SJCRH30 (cell line): ENCODE data around the gene MPG. TPM values are rescaled to one million over a fixed set of nuclear protein-coding genes. Genes with fewer than 3 reads are reported as not detected.

Experiments
- DNase-seq, 2 experiments: peaks; one replicate each; pipeline ENCODE4 v3.0.0-alpha.2; 2015 to 2020
- H3K27ac ChIP-seq: fragments of 250-450 bp; sonication (Bioruptor Pico); 2 replicates; pipeline ENCODE4 v1.5.1; 2020; ENCODE audit warnings: mild to moderate bottlenecking, moderate library complexity
- H3K27me3 ChIP-seq: fragments of 250-450 bp; sonication (Bioruptor Pico); 2 replicates; pipeline ENCODE4 v1.5.1; 2020; ENCODE audit warnings: mild to moderate bottlenecking, moderate library complexity
- H3K36me3 ChIP-seq: fragments of 250-450 bp; sonication (Bioruptor Pico); 2 replicates; pipeline ENCODE4 v1.5.1; 2020; ENCODE audit warnings: mild to moderate bottlenecking, moderate library complexity
- H3K4me1 ChIP-seq: fragments of 250-450 bp; sonication (Bioruptor Pico); 2 replicates; pipeline ENCODE4 v1.5.1; 2020; ENCODE audit warnings: mild to moderate bottlenecking, moderate library complexity
- H3K4me3 ChIP-seq: fragments of 250-450 bp; sonication (Bioruptor Pico); 2 replicates; pipeline ENCODE4 v1.5.1; 2020; ENCODE audit warnings: mild to moderate bottlenecking, moderate library complexity
- H3K9me3 ChIP-seq: fragments of 250-450 bp; sonication (Bioruptor Pico); replicated peaks from 2 replicates; pipeline ENCODE4 v1.5.1; 2020; ENCODE audit warnings: mild to moderate bottlenecking, moderate library complexity
- total RNA-seq: library from RNA; depleted of rRNA; stranded (reverse); fragments of >200 nt; shearing (Covaris generic); gene quantifications from 2 replicates; pipeline ENCODE4 v1.2.3, GENCODE V29; 2014

MPG gene
- total RNA-seq, 1 experiment from 2014 or later: 37.8 TPM

DNA sequence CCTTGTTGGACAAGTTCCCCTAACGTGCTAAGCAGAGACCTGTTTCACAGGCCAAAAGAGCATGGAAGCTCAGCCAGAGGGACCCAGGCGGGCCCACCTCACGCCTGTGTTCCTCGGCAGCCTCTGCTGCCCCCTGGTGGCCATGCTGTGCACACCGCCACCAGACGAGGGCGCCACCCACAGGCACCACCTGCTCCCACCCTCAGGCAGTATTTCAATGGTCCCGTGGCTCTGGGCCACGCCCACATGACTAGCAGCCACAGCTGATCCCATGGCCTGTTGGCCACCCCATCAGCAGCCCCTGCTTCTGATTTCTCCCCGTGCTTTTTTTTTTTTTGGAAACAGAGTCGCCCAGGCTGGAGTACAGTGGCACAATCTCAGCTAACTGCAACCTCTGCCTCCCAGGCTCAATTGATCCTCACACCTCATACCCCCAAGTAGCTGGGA lies 18.9 kb downstream of the MPG start:
- no peak overlapping the region for H3K27ac ChIP-seq
- no peak overlapping the region for H3K4me3 ChIP-seq
- no peaks in the 10 kb centered on the region for H3K9me3 ChIP-seq
- peaks cover 5% of the 10 kb centered on the region; the same call in 1 of the 2 replicates for H3K4me1 ChIP-seq
- DNase-seq: peak; percentile 95 to 97
- H3K27me3 ChIP-seq: no peaks in the 10 kb centered on the region
- peaks cover 4% of the 10 kb centered on the region; the same call in 1 of the 2 replicates for H3K36me3 ChIP-seq

DNA sequence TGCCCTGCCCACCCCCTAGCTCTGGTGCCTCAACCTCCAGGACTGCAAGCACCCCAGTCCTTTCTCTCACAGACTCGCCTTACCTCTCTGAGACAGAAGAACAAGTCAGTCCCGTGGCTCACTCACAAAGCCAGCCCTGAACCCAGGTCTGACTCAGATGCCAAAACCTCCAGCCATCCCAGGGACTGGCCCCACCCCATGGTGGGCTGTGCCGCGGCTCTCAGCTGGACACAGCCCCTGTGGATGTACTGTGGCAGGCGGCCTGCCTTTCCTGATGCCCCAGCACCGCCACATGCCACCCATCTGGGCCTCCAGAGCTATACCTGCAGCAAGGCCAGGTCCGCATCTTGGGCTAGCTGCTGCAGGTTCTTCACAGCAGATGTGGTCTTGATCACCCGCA lies 19.8 kb downstream of the MPG start:
- Histone ChIP-seq H3K27ac (no peak overlapping the region), H3K4me1 (no peaks in the 10 kb centered on the region), H3K36me3 (peaks cover 4% of the 10 kb centered on the region; the same call in 1 of the 2 replicates), H3K27me3 (no peaks in the 10 kb centered on the region), H3K9me3 (no peaks in the 10 kb centered on the region), H3K4me3 (no peak overlapping the region)
- DNase-seq: no peak

DNA sequence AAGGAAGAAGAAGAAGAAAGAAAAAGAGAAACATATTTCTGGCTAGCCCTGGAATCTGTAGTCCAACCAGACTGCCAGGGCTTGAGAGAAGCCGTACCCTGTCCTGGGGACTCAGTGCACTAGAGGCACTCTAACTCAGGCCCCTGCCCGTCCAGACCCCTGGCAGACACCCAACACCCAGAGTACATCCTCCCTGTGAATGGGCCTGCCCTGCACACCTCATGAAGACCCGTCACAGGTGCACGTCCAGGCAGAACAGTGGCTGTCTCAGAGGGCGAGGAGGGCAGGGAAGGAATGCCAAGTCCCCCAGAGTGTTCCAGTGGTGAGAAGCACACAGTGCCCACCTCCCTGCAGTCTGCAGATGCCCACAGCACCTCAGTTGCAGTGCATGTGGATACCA lies 23.0 kb downstream of the MPG start:
- Histone ChIP-seq H3K36me3 (peaks cover 4% of the 10 kb centered on the region; the same call in 1 of the 2 replicates), H3K4me1 (no peaks in the 10 kb centered on the region)

DNA sequence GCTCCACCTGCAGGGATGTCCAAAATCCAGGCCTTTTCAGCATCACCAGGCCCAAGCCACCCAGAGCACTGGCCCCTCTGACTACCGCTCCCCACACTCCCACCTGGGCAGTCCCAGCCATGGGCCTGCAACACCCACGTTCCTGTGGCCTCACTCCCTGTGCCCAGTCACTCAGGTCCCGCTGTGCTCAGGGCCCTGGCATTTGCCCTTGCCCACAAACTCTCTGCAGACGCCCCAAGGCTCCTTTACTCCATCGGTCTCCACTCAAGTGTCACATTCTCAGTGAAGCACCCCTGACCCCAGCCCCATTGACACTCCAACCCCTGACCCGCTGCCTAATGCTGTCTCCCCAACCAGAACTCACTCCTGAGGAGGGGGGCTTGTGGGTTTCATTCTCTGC lies 23.6 kb downstream of the MPG start:
- H3K4me3 ChIP-seq: no peak overlapping the region
- H3K4me1 ChIP-seq: no peaks in the 10 kb centered on the region
- no peak for DNase-seq
- H3K27me3 ChIP-seq: no peaks in the 10 kb centered on the region
- no peak overlapping the region for H3K27ac ChIP-seq
- no peaks in the 10 kb centered on the region for H3K9me3 ChIP-seq
- peaks cover 4% of the 10 kb centered on the region; the same call in 1 of the 2 replicates for H3K36me3 ChIP-seq

More for the DNA sequence above, 23.0 kb downstream of the MPG start:
- Histone ChIP-seq H3K4me3 (no peak overlapping the region), H3K9me3 (no peaks in the 10 kb centered on the region), H3K27ac (no peak overlapping the region), H3K27me3 (no peaks in the 10 kb centered on the region)
- DNase-seq: no peak

DNA sequence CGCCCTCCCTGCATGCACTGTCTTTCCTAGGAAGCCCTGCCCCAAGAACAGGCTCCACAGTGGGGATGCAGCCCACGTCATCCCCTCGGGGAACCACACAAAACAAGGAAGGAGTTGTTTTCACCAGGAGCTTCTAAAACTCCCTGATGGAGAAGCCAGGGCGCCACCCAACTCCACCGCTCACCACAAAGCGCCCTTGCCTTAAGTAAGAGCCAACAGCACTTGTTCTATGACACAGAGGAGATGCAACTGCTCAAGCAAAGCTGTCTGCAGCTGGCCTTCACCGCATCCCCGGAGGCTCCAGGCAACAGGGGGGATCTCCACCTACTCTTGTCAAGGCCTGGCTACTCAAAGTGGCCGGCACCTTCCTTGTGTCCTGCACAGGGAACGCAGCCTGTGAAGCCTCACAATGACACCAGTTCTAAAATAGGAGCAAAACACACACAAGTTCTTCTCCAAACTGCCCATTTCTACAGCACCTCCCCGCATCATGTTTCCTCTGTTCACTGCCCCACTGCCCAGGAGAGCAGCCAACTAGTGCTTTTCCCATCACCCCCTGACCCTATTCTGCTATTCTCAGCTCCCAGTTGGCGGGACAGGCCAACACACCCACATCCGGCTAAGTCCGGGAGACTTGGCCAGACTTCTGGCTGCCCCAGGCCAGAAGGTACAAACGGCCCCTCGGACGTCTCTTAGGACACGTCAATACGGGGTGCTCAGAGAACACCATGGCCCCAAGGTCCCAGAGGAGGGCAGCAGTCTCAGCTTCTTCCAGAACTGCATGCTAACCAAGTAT lies 24.2 kb downstream of the MPG start:
- Histone ChIP-seq H3K4me1 (no peaks in the 10 kb centered on the region), H3K27ac (no peak overlapping the region), H3K36me3 (peaks cover 4% of the 10 kb centered on the region; the same call in 1 of the 2 replicates), H3K9me3 (no peaks in the 10 kb centered on the region), H3K27me3 (no peaks in the 10 kb centered on the region), H3K4me3 (no peak overlapping the region)
- peak; percentile 45 to 60 for DNase-seq

- H3K4me3 ChIP-seq: no peak overlapping the region
- no peaks in the 10 kb centered on the region for H3K36me3 ChIP-seq
- no peak overlapping the region for H3K27ac ChIP-seq
- no peaks in the 10 kb centered on the region for H3K27me3 ChIP-seq
- H3K9me3 ChIP-seq: no peaks in the 10 kb centered on the region
- no peaks in the 10 kb centered on the region for H3K4me1 ChIP-seq
- DNase-seq: no peak
Observed at GRCh38 chr16:104355-104754, 26.3 kb downstream of the MPG start.

DNA sequence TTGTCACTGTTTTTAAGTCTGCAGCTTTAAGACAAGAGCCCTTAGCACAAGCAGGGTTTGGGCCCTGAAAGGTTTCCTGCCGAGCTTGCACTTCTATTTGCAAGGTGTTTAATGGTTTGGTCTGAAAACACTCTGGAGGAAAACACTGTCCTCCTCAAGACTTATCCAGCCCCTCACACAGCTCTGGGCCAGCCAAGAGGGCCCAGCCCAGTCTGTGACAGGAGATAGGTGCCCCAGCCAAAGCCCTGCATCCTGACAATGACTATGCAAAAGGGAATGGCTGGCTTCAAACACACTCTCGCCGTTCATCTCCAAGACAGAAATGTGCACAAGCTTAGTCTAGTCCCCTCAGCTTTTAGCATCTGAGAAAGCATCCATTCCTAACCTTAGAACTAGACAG lies 26.9 kb downstream of the MPG start:
- no peak overlapping the region for H3K4me3 ChIP-seq
- no peak for DNase-seq
- no peaks in the 10 kb centered on the region for H3K36me3 ChIP-seq
- no peaks in the 10 kb centered on the region for H3K4me1 ChIP-seq
- no peaks in the 10 kb centered on the region for H3K27me3 ChIP-seq
- H3K27ac ChIP-seq: no peak overlapping the region
- H3K9me3 ChIP-seq: no peaks in the 10 kb centered on the region

GRCh38 chr16:105521-105920 lies 27.5 kb downstream of the MPG start:
- DNase-seq: no peak
- Histone ChIP-seq H3K36me3 (no peaks in the 10 kb centered on the region), H3K4me3 (no peak overlapping the region), H3K9me3 (no peaks in the 10 kb centered on the region), H3K4me1 (no peaks in the 10 kb centered on the region; the same call in 1 of the 2 replicates), H3K27ac (no peak overlapping the region), H3K27me3 (no peaks in the 10 kb centered on the region)

- Histone ChIP-seq H3K4me3 (no peak overlapping the region), H3K27me3 (no peaks in the 10 kb centered on the region), H3K27ac (no peak overlapping the region), H3K36me3 (no peaks in the 10 kb centered on the region), H3K4me1 (no peaks in the 10 kb centered on the region; the same call in 1 of the 2 replicates), H3K9me3 (no peaks in the 10 kb centered on the region)
- peak; percentile 64 to 87 for DNase-seq
Observed at GRCh38 chr16:106623-107324, 28.7 kb downstream of the MPG start.

DNA sequence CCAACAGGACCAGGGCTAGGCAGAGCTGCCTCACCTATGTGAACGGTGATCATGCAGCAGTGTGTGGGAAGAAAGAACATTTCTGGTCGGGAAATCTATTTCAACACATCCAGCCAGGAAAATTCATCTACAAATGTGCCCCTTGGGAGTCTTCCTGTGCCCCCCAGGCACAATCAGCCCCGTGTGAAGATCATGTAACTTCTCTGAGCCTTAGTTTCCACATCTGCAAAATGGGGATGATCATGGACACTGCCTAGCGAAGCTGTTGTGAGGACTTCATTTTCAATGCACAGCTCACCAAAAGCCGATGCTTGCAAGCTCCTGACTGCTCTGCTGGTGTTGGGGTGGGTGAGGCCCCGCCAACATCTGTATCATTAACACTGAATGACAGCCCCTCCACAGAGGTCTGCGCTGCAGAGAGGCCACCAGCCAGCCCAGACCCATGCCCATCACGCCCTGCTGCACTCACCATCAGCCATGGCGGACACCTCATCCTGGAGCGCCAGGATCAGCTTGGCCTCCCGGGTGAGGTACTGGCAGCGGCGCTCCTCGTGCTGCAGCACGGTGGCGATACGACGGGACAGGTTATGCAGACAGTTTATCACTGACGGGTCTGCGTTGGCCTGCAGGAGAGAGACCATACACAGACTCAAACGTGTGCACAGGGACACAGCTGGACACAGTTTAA lies 34.3 kb downstream of the MPG start:
- DNase-seq: no peak
- H3K36me3 ChIP-seq: peaks cover 3% of the 10 kb centered on the region
- no peaks in the 10 kb centered on the region for H3K27me3 ChIP-seq
- no peak overlapping the region for H3K4me3 ChIP-seq
- peaks cover 9% of the 10 kb centered on the region for H3K4me1 ChIP-seq
- no peaks in the 10 kb centered on the region for H3K9me3 ChIP-seq
- H3K27ac ChIP-seq: no peak overlapping the region

DNA sequence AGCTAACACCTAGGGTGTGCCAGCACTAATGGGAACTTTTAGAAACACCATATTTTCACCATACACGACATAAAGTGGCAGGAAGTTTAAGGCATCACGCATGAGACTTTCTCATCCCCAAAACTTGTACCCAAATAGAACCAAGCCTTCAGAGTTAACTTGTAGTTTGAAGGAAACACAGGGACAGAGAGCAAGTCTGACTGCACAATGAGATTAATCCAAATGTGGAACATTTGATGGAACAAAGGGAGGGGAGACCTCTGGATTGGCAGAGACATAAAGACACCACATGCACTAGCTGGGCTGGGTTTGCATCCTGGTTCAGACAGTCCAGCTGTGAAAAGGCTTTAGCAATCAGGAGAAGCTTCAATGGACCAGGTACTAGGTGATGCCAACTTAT lies 36.3 kb downstream of the MPG start:
- Histone ChIP-seq H3K27me3 (no peaks in the 10 kb centered on the region), H3K27ac (no peak overlapping the region), H3K4me1 (peaks cover 9% of the 10 kb centered on the region), H3K36me3 (peaks cover 3% of the 10 kb centered on the region), H3K9me3 (no peaks in the 10 kb centered on the region), H3K4me3 (no peak overlapping the region)
- DNase-seq: no peak

- Histone ChIP-seq H3K4me1 (peaks cover 9% of the 10 kb centered on the region; the same call in 1 of the 2 replicates), H3K9me3 (no peaks in the 10 kb centered on the region), H3K27ac (no peak overlapping the region), H3K27me3 (no peaks in the 10 kb centered on the region), H3K36me3 (peaks cover 3% of the 10 kb centered on the region), H3K4me3 (no peak overlapping the region)
- no peak for DNase-seq
Observed at GRCh38 chr16:116015-116414, 38.0 kb downstream of the MPG start.

DNA sequence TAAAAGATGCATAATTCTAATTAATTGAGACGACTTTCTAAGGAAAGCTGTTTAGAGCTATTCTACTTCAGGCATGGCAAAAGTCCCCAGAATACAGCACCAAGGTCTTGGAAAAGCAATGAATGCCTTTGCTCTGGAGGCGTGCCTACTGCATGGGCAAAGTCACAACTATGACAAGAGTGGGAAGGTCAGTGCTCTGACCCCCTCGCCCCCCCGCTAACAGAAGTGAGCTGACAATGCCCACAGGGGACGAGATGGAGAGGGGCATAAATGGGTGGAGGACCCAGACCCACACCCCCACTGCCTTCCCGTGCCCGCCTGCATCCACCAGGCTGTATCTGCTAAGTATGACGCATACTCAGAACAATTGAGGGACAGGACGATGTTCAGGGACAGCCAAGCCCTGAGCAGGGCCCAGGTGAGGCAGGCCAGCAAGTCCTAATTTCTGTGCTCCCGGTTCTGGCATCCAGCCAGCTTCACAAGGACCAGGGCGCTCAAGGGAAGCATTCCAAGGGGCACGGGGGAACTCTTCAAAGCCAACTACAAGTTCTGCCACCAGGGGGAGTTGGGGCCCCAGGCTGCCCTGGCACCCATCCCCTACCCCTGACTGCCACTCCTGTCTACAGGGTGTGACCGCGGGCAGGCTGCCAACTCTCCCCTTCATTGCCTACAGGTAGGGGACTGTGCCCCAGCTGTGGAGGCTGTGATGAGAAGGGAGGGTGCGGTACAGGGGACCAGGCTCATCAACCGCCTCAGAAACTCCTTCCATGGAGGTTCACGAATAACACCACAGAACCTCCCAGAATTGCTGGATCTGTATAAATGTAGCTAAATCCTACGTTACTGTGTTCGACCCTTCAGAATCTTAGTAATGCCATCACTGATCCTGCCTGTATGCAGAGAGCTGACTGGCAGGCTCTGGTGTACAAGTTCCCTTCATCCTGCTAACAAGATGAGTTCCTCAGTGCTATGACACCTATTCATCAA lies 39.6 kb downstream of the MPG start:
- Histone ChIP-seq H3K9me3 (no peaks in the 10 kb centered on the region), H3K27me3 (no peaks in the 10 kb centered on the region), H3K36me3 (peaks cover 3% of the 10 kb centered on the region), H3K27ac (no peak overlapping the region), H3K4me1 (peaks cover 9% of the 10 kb centered on the region; the same call in 1 of the 2 replicates), H3K4me3 (no peak overlapping the region)
- DNase-seq: peak; percentile 75 to 86

DNA sequence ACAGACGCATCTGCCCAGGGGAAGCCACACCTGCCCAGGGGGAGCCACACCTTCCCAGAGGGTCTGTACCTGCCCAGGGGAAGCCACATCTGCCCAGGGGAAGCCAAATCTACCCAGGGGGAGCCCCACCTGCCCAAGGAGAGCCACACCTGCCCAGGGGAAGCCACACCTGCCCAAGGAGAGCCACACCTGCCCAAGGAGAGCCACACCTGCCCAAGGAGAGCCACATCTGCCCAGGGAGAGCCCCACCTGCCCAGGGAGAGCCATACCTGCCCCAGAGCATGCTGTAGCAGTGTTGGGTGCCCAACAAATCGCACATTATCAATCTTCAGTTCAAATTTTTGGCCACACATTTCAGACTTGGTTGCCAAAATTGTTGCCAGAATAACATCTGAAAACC lies 40.8 kb downstream of the MPG start:
- Histone ChIP-seq H3K36me3 (no peaks in the 10 kb centered on the region; the same call in none of the 2 replicates), H3K4me3 (no peak overlapping the region), H3K27me3 (no peaks in the 10 kb centered on the region), H3K27ac (no peak overlapping the region), H3K9me3 (no peaks in the 10 kb centered on the region), H3K4me1 (no peaks in the 10 kb centered on the region)
- DNase-seq: no peak
